HL-60 (cell line): Measurements from ENCODE around the gene MRPL28.

Experiments used
- CTCF ChIP-seq: IDR thresholded peaks from one replicate; pipeline ENCODE4 v1.5.1; 2011; ENCODE audit warnings: low read length, control low read depth, inconsistent platforms; ENCODE audit not compliant: insufficient read depth
- GABPA ChIP-seq: IDR thresholded peaks from 2 replicates; pipeline ENCODE4 v1.6.1; 2012; ENCODE audit warnings: low read depth
- POLR2AphosphoS5 ChIP-seq: IDR thresholded peaks from 2 replicates; pipeline ENCODE4 v1.6.1; 2012; ENCODE audit warnings: low read depth
- REST ChIP-seq: IDR thresholded peaks from 2 replicates; pipeline ENCODE4 v1.6.1; 2012; ENCODE audit warnings: low read depth; ENCODE audit not compliant: insufficient replicate concordance
- SPI1 ChIP-seq: IDR thresholded peaks from 2 replicates; pipeline ENCODE4 v1.6.1; 2012; ENCODE audit warnings: low read depth, mild to moderate bottlenecking, borderline replicate concordance

GRCh38 chr16:368388-369158, 1.8 kb downstream of the MRPL28 start:
- no peak for TF ChIP-seq REST
- no peak for TF ChIP-seq GABPA
- TF ChIP-seq CTCF, result no peak
- TF ChIP-seq POLR2AphosphoS5, result no peak
- TF ChIP-seq SPI1, result no peak
